ENCODE results near the gene NT5E.

NT5E gene

DNA sequence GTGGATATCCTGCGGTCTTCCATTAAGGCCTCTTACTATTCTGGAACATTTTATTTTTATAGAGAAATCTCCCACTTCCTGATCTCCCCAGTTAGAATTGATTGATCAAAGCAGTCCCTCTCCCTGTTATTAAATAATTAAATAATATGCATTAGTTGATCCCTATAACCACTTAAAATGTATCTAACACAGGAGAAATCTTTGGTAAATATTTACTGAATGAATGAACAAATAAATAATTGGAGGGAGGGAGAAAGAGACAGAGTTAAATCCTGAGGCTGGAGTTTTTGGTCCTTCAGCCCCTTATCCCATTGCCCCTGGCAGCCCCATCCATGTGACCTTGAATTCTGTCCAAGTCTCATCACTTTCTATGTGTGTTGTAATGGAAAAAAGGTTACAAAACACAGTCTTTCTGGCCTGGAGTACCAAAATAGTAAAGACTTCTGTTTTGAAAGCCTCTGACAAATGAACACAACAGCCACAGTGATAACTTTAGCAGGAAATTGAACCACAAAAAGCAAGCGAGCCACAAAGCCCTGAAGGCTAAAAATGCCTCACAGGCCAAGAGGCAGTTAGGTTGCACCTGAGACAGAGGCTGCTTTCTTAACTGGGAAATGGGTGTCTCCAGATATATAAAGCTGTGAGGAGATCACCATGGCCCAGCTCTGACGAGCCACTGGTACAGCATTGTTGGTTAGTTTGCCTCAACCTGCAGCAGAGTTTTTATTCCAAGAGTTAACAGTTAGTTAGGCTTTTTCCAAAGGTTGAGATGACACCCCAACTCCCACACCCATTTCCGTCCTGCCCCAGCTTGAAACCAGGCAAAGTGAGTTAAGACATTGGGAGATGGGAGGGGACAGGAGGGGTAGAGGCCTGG is 11.3 kb downstream of the NT5E start:
- no peak for DNase-seq

DNA sequence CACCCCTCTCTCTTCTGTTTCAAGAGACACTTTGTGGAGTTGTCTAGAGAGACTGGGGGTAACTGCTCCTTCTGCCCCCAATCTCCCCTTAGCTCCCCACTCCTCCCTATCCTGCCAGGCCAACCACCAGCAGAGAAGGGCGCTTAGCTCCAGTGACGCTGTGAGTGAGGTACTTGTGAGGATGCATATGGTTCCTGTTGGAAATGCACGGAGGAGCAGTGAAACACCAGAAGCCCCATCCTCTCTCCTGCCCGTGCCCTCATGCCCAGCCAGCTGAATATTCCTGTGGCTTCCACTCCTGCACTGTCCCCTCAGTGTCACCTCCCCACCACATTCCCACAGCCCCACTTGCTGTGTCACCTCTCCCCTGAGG is 11.9 kb downstream of the NT5E start:
- DNase-seq, result no peak

DNA sequence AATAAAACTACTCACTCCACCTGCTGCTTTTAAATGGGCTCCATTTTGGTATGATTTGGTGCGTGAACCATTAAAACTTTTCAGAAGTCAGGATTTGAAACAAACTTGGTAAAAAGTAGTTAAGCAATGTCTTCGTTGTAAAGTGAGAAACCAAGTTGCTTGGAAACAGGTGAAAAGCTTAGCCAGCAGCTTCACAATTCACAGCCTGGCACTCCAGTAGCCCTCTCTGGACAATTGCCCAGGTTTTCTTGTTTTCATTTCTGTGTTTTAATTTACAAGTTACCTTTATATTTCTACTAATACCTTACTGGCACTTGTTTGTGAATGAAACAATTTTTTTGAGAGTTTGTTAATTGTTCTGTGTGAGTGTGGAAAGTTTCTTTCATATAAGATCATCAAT is 12.8 kb downstream of the NT5E start:
- DNase-seq, result no peak

DNA sequence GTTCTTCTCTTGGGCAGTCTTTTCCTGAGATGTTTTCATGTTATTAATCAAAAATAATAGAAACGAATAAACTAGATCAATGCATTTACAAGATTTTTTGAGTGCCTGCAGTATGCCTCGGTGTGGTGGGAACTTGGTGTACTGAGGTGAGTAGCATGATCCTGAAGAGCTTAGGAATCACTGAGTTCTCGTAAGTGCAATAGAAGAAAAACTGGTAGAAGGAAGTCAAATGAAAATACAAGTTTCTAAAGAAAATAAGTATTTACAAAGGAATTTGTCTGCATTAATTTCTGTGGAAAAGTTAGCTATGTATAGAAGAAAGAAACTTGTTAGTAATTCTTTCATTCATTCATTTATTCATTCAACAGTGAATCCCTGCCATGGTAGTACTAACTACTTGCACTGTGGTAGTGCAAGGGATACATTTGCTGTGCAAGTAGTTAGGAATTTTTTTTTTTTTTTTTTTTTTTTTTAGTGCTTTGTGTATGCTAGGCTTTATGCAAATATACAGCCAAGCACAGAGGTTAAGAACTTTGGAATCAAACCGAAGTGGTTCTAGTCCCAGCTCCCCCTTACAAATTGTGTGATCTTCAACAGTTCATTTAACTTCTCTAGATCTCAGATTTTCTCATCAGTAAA is 13.9 kb downstream of the NT5E start:
- no peak for DNase-seq

DNA sequence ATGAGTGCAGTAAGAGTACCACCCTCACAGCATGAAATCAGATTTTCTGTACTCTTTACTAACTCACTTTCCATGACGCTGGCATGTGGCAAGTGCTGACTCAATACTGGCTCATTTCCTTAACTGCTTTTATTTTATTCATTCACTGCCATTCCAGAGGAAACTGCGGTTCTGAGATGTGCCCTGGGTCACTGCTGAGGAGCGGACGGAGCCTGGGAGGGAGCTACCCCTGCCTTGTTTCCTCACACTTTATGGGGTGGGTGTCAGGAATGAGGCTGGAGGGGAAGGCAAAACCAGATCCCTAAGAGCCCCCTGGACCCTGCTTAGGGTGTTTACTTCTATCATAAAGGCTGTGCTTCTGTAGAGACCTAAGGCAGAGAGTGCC is 14.4 kb downstream of the NT5E start:
- DNase-seq, result peak; percentile 60

DNA sequence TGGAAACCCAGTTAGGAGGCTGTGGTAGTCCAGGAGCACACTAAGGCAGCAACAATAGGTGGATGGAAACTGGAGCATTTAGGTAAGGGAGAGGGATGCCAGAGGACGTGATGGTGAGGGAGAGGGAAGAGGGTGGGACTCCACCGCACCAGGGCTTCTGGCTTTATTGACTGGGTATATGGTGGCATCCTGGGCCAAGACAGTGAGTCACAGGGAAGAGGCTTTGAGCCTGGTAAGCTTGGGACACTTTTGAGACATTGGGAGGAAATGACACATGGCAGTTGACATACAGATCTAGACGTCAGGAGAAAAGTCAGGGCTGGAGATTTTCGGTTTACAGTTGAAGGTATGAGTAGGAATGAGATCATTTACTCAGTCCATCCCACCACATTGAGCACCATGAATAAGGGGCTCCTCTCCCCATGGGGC is 14.9 kb downstream of the NT5E start:
- DNase-seq, result no peak

DNA sequence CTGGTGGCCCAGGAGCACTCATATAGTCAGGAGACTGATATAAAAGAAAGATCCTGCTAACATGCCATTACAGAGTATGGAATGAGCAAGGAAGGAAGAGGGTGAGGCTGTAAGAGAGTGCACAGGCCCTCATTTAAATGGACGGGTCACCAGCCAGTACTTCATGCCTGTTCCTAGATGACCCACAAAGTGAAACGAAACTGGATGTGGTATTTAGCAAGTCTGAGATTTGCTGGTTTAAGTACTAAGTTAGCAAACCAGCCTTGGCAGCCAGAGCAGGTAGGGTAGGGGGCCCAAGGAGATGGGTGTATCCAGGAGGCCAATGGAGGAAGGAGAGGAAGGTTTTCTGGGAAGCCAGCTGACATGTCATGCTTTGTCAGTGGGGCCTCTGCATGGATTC is 15.9 kb downstream of the NT5E start:
- no peak for DNase-seq

DNA sequence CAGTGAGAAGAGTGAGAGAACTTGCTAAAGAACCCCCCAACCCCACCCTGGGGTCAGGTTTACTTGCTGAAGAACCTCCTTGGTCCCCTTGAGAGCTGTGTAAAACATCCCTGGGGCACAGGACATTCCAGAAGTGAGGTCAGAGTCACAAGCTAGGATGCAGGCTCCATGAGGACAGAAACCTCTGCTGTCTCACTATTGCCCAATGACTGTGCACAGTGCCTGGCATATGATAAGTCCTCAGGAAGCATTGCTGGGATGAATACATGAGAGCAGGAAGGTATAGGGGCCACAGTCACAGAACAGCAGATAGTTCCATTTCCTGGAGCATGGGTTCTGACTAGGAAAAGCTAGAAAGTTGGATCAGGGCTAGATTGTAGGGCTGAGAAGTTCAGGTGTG is 18.4 kb downstream of the NT5E start:
- DNase-seq, result no peak

DNA sequence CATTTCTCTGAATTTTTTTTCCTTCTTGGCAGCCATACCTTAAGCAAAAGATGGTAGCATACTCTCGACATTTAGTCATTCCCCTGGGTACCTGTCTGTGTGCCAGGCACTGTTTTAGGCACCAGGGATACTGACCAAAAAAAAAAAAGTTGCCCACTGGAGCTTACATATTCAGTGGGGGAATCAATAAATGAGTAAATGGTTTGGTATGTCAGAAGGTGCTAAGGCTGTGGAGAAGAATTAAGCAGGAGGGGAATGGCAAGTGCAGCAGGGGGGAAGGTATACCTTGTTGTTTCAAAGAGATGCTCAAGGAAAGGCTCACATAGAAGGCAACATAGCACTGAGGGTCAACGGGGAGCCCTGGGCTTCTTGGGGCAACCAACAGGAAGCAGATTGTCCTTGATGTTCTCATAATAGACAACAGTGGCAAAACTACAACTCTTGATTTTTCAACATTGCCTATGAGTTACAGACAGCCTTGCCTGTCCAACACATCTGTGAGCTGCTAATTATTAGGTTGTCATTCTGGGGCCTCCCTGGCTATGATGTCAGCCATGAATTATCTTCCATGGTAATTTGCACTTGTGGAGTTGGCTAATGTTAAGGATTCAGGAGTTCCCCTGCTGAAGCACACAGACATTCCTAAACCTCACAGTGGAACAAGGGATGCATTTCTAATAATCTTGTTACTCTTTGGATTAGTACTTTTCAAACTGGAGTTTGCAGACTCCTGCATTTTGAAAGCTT is 19.6 kb downstream of the NT5E start:
- DNase-seq, result no peak

DNA sequence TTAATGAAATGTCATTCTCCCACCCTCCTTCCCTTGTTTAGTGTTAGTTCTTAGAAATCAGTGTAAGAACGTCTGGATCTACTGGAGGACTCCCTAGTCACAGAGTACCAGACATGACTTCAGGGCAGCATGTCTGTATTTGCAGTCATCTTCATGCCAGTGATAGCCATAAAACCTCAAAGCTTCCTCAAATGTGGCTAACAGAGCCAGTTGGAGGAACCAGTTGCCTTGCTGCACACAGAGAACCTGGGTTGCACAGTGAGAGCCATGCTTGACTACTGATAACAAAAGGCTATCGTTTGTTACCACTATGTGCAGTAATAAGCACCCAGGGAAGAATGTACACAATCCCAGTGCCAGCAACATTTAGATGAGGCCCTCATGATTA is 20.1 kb downstream of the NT5E start:
- no peak for DNase-seq

DNA sequence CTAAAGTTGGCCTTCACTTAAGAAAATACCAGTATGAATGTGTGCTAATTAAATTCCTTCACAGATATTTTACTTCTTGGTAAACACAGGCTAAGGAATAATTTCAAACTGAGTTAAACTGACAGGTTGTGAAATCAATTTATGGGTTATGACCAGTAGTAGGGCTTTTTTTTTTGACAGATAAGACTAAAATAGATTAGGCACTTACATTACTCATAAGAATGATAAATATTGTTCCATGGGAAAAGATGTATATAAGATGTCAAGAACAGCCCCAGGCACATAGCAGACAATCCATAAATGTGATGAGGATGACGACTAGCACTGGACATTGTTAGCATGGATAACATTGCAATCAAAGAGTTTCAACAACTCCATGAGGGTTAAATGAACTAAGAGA is 22.9 kb downstream of the NT5E start:
- DNase-seq, result no peak

DNA sequence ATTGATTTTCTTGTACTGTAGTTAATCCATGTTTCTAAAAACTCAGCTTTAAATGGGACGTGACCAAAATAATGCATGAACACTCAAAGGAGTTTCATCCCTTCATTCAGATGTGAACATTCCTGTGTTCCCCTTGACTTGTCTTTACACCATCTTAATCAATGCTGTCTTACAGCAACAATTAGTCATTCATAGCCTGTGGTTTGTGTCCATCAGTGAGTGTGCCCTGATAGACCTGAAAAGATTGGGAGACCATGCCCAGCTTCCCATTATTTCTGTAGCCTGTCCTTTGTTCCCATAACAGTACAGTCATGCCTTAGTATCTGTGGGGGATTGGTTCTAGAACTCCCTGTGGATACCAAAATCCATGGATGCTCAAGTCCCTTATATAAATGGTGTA is 23.9 kb downstream of the NT5E start:
- no peak for DNase-seq

DNA sequence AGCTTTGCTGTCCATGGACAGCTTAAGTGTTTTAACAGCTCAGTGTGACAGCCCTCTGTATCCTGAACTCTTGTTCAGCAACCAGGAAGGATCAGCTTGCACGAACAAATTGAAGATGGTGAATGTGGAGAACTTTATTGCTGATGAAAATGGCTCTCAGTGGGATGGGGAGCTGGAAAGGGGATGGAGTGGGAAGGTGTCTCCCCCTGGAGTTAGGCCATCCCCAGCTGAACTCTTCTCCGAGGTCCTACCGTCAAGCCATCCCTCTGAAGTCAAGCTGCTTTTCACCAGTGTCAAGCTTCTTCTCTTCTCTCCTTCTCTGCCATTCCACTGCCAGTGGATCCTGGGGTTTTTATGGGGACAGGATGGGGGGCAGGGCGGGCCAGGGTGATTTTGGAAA is 26.6 kb downstream of the NT5E start:
- no peak for DNase-seq

DNA sequence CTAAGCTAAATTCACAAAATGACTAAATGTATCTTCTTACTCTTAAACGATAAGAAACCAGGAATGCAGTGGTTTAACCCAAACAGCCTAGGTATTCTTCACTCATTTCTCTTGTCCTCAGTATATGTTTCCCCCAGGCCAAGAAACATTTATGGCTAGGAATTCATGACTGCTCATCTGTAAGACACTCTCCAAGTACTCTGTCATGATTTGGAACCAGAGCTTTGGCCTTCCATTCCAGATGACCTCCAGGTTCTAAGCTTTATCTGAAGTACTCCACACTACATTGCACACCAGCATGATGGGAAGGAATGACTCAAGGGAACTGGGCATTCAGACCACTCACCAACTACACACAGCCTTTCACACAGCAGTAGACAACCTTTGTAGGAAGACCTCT is 29.3 kb downstream of the NT5E start:
- no peak for DNase-seq

DNA sequence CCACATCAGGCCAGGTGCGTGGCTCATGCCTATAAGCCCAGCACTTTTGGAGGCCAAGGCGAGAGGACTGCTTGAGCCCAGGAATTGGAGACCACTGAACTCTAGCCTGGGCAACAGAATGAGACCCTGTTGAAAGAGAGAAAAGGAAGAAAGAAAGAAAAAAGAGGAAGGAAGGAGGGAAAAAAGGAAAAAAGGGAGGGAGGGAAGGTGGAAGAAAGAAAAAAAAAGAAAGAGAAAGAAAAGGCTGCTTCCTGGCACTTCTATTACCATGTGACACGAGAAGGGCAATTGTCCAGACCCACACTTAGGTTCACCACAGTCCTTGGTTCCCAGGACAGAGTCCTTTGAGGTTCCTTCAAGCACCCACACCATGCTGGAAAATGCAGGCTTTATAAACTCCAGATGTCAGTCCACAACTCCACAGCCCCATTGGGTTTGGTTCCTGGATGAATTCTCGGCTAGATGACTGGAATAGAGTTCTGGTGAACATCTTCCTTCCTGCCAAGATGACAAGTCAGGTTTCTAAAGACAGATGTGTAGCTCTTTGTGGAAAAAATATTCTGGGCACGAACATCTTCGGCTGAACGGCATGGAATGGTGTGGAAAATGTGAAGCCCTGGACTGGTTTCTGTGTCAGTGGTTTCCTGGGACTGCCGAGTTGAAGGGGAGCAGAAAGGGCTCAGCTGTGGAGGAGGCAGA is 32.5 kb downstream of the NT5E start:
- DNase-seq, result no peak

DNA sequence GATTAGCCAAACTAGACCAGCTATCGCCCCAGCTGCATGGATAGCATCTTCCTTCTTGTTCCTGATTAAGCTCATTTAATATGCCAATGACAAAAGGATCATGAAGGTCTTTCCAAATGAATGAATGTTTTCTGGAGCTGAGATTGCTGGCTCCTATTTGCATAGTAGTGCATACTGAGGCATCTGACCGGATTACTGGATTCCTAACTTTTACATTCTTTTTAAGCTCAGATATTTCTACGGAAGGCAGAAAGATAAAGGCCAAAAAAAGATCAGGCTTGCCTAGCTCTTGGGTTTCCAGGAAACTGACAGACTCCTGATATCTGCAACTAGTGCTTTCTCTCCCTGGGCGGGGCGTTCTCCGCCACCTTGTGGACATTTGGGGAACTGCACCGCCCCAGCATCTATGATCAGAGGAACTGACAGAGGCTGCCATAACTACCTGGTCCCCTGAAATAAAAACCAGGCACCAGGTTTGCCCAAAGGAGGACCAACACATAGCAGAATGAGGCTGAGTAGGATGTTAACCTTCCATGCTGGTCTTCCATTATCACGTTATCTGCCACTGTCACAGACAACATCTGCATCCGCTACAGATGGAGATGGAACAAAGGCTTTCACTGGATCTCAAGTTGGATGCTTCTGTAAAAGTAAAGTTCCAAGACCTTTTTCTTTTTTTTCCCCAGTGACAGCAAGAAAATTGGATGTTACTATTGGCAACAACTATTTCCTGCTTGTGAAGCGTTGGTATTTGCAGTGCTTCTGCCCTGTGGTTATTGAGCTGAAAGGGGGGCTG is 33.2 kb downstream of the NT5E start:
- DNase-seq, result peak; percentile 89

DNA sequence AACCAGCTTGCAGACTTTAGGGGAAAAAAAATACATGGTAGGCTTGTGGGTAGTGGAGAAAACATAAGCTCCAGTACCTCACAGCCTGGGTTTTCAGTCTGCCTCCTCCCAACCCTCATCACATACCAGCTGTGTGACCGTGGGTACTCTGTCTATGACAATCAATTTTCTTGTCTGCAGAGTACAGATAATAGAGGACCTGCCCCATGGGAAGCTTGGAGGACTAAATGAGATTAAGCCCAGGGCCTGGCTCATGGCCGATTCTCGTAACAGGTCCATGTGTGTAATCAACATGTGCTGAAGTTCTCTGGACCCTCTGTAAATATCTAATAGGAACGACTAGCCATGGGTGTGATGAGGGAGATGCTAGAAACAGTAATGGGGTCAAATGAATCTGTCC is 34.0 kb downstream of the NT5E start:
- no peak for DNase-seq

DNA sequence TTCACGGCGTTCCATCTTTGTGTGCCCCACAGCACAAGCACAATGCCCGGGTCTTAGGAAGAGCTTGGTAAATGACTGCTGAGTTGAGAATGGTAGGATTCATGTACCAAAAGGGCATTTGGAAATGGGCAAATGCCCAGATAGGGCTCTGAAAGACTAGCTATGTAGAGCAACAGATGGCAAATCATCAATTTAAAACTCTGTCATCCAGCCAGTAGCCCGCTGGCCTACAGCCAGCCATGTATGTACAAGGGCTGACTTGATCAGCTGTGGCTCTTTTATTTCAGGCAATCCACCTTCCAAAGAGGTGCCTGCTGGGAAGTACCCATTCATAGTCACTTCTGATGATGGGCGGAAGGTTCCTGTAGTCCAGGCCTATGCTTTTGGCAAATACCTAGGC is 35.1 kb downstream of the NT5E start:
- no peak for DNase-seq

DNA sequence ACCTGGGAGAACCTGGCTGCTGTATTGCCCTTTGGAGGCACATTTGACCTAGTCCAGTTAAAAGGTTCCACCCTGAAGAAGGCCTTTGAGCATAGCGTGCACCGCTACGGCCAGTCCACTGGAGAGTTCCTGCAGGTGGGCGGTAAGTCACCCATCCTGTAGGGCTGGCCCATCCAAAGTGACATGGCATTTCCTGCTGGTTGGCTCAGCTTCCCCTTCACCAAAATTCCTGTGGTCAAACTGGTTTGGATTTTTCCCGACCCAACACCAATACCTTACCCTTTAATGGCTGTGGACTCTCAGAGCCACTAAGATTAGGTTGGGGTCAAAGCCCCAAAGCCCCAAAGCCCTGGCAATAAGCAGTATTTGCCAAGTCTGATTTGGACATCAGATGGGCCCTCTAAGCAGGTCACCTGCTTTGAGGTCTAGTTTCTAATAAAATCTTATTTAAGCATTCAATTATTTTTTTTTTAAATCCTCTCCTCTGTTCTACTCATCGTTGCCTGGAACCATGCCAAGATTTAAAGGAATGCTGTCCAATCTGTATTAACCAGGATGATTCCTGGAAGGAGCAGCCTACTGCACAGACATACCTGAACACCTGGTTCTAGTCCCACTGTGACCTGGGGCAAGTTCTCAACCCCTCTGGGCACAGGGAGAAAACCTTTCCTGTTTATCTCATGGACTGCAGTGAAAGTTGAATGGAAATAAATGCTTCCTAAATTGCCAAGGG is 40.8 kb downstream of the NT5E start:
- no peak for DNase-seq

DNA sequence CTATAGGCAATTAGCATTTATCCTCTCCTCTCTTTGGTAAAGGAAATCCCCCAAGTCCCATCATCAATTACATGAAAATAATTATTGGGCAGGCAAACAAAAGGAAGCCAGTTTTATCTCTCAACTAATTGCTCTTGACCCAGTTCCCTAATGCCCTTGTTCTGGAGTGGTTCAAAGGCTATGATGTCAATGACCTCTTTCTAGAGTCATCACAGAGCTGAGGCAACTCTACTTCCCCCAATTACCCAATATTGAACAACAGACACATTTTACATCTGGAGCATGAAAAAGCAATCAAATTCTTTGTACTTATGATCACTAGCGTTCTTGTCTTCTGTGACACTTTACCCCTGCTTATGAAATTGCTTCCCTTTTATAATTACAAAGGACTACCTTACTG is 43.5 kb downstream of the NT5E start:
- DNase-seq, result no peak
